Keratinocyte (primary cell): ENCODE data around the gene NAP1L4.

Experiments used
- CTCF ChIP-seq, 3 experiments: IDR thresholded peaks in 1 of 3; conservative IDR thresholded peaks in 1 of 3; optimal IDR thresholded peaks in 1 of 3; 2 replicates in 2 of 3; 3 replicates in 1 of 3; pipeline versions ENCODE3 to v1.5.1; 2011; ENCODE audit warnings: low read length in 3 of 3, mild to moderate bottlenecking in 3 of 3, moderate library complexity in 2 of 3, control low read depth in 1 of 3, inconsistent platforms in 1 of 3; ENCODE audit not compliant: insufficient read depth in 2 of 3; ENCODE audit errors: extremely low read depth in 1 of 3
- EZH2 ChIP-seq: IDR thresholded peaks from one replicate; pipeline ENCODE4 v1.6.1; 2012; ENCODE audit warnings: inconsistent platforms, mild to moderate bottlenecking, low read length, moderate library complexity

DNA sequence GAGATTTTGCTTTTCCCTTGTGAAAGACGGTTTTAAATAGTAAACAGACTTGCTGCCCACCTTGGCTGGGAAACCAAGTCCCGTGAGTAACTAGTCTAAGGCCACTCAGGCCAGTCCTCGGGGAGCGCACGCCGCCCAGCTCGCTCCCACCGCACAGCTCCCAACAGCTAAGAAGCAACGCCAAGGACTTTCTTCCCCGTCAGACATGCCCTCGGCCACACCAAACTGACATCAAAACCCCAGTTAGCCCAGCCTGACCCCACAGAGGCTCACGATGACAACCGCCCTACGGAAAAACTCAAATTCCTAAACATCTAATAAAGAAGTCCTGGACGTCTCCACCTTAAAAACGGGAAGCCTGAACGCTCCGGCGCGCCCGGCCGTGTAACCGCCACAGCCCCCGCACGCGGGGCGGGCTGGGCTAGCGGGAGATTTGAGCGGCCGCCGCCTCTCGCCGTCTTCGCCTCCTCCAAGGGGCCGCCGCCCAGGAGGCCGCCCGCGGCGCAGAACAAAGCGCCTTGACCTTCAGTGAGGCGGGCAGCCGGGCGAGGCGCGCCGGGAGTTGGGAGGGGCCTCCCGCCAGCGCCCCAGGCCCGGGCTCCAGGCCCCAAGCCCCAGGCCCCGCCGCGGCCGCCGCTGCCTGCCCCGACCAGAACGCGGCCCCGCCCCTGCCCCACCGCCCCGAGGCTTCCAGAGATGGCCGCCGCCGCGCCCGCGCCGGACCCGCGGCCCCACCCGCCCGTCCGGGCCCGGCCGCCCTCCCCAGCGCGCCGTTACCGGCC lies 486 bp downstream of the NAP1L4 start:
- TF ChIP-seq CTCF (optimal IDR thresholded peaks at IDR 0.05 in 1 of 3, IDR thresholded peaks at IDR 0.05 in 1 of 3, conservative IDR thresholded peaks at IDR 0.05 in 1 of 3; ENCODE audit: extremely low read depth in 1 of 3, insufficient read depth in 2 of 3, low read length in 3 of 3): no peak
- no peak for TF ChIP-seq EZH2
